H9 (cell line): Measurements from ENCODE around the gene DOCK9. TPM values are rescaled to one million over a fixed set of nuclear protein-coding genes. Genes with fewer than 3 reads are reported as not detected.

ENCODE experiments used
- DNase-seq: peaks from one replicate; pipeline ENCODE4 v3.0.0-alpha.2; 2017
- H2AFZ ChIP-seq: one replicate; pipeline ENCODE4 v1.6.1; 2013; ENCODE audit warnings: mild to moderate bottlenecking, low read length, control low read depth, moderate library complexity
- H2AK5ac ChIP-seq: 2 replicates; pipeline ENCODE4 v1.6.1; 2013; ENCODE audit warnings: low read length, control low read depth, mixed read lengths; ENCODE audit not compliant: insufficient read length
- H2BK120ac ChIP-seq: one replicate; pipeline ENCODE4 v1.6.1; 2013; ENCODE audit warnings: low read depth, mild to moderate bottlenecking, low read length, control low read depth, inconsistent platforms; ENCODE audit not compliant: poor library complexity, severe bottlenecking
- H2BK12ac ChIP-seq: 2 replicates; pipeline ENCODE4 v1.6.1; 2013; ENCODE audit warnings: low read length, control low read depth, mixed read lengths, low read depth; ENCODE audit not compliant: insufficient read length
- H2BK15ac ChIP-seq: 2 replicates; pipeline ENCODE4 v1.6.1; 2013; ENCODE audit warnings: low read depth, low read length, control low read depth
- H2BK20ac ChIP-seq: one replicate; pipeline ENCODE4 v1.6.1; 2013; ENCODE audit warnings: low read depth, mild to moderate bottlenecking, low read length, control low read depth, inconsistent platforms; ENCODE audit not compliant: poor library complexity, severe bottlenecking
- H2BK5ac ChIP-seq: 2 replicates; pipeline ENCODE4 v1.6.1; 2013; ENCODE audit warnings: low read length, control low read depth, mixed read lengths; ENCODE audit not compliant: insufficient read length
- H3K14ac ChIP-seq: 2 replicates; pipeline ENCODE4 v1.6.1; 2013; ENCODE audit warnings: low read length, control low read depth; ENCODE audit not compliant: insufficient read depth
- H3K18ac ChIP-seq: 2 replicates; pipeline ENCODE4 v1.6.1; 2013; ENCODE audit warnings: low read depth, mild to moderate bottlenecking, mixed read lengths, low read length, control low read depth; ENCODE audit not compliant: insufficient read length
- H3K23ac ChIP-seq: 2 replicates; pipeline ENCODE4 v1.6.1; 2013; ENCODE audit warnings: low read length, control low read depth, mixed read lengths, low read depth; ENCODE audit not compliant: insufficient read length
- H3K23me2 ChIP-seq: 2 replicates; pipeline ENCODE4 v1.6.1; 2013; ENCODE audit warnings: low read depth, mild to moderate bottlenecking, mixed read lengths, low read length, control low read depth; ENCODE audit not compliant: insufficient read length, poor library complexity, severe bottlenecking
- H3K27ac ChIP-seq: 2 replicates; pipeline ENCODE4 v1.5.1; 2013; ENCODE audit warnings: low read length, control low read depth, mixed read lengths, low read depth; ENCODE audit not compliant: insufficient read length
- H3K27me3 ChIP-seq: 2 replicates; pipeline ENCODE4 v1.6.1; 2013; ENCODE audit warnings: low read length, control low read depth, inconsistent platforms; ENCODE audit not compliant: insufficient read depth
- H3K4ac ChIP-seq: 2 replicates; pipeline ENCODE4 v1.6.1; 2013; ENCODE audit warnings: low read depth, mild to moderate bottlenecking, control low read depth, inconsistent platforms, low read length, moderate library complexity
- H3K4me1 ChIP-seq: 2 replicates; pipeline ENCODE4 v1.6.1; 2013; ENCODE audit warnings: low read length, control low read depth, inconsistent platforms; ENCODE audit not compliant: insufficient read depth
- H3K4me2 ChIP-seq: 2 replicates; pipeline ENCODE4 v1.6.1; 2013; ENCODE audit warnings: low read length, control low read depth, mixed read lengths; ENCODE audit not compliant: insufficient read length, insufficient read depth
- H3K56ac ChIP-seq: 2 replicates; pipeline ENCODE4 v1.6.1; 2013; ENCODE audit warnings: low read depth, mild to moderate bottlenecking, mixed read lengths, low read length, control low read depth; ENCODE audit not compliant: insufficient read length
- H3K79me1 ChIP-seq: 2 replicates; pipeline ENCODE4 v1.6.1; 2013; ENCODE audit warnings: low read depth, mild to moderate bottlenecking, moderate library complexity, low read length, control low read depth, inconsistent platforms; ENCODE audit not compliant: insufficient read depth, poor library complexity, severe bottlenecking
- H3K79me2 ChIP-seq: 2 replicates; pipeline ENCODE4 v1.6.1; 2013; ENCODE audit warnings: low read length, control low read depth, inconsistent platforms; ENCODE audit not compliant: insufficient read depth
- H3K9ac ChIP-seq: 2 replicates; pipeline ENCODE4 v1.6.1; 2013; ENCODE audit warnings: low read length, control low read depth, mixed read lengths; ENCODE audit not compliant: insufficient read length; ENCODE audit errors: extremely low read depth
- H3K9me3 ChIP-seq: one replicate; pipeline ENCODE4 v1.6.1; 2013; ENCODE audit warnings: low read depth, low read length, inconsistent platforms; ENCODE audit not compliant: control insufficient read depth
- H3T11ph ChIP-seq: one replicate; pipeline ENCODE4 v1.6.1; 2013; ENCODE audit warnings: mild to moderate bottlenecking, low read length, control low read depth, inconsistent platforms
- H4K20me1 ChIP-seq: one replicate; pipeline ENCODE4 v1.6.1; 2013; ENCODE audit not compliant: control insufficient read depth, insufficient read length, insufficient read depth
- H4K5ac ChIP-seq: 2 replicates; pipeline ENCODE4 v1.6.1; 2013; ENCODE audit warnings: low read depth, mild to moderate bottlenecking, mixed read lengths, low read length, control low read depth; ENCODE audit not compliant: insufficient read length
- H4K8ac ChIP-seq: replicated peaks from 2 replicates; pipeline ENCODE4 v1.6.1; 2013; ENCODE audit warnings: low read length, control low read depth, mixed read lengths, low read depth; ENCODE audit not compliant: insufficient read length
- H4K91ac ChIP-seq: 2 replicates; pipeline ENCODE4 v1.6.1; 2013; ENCODE audit warnings: low read depth, mild to moderate bottlenecking, moderate library complexity, mixed read lengths, low read length, control low read depth; ENCODE audit not compliant: insufficient read length
- H3K27ac Mint-ChIP-seq, 3 experiments: 2 replicates in 2 of 3; 3 replicates in 1 of 3; pipeline ENCODE4 v1.8.0; 2020 to 2021; ENCODE audit warnings: mixed read lengths in 3 of 3, mild to moderate bottlenecking in 1 of 3, moderate library complexity in 1 of 3
- H3K27me3 Mint-ChIP-seq: 2 replicates; pipeline ENCODE4 v1.8.0; 2021; ENCODE audit warnings: low read depth, mild to moderate bottlenecking, moderate library complexity, mixed read lengths
- H3K36me3 Mint-ChIP-seq, 3 experiments: 2 replicates in 2 of 3; 3 replicates in 1 of 3; pipeline ENCODE4 v1.8.0; 2020 to 2021; ENCODE audit warnings: low read depth in 3 of 3, mixed read lengths in 3 of 3; ENCODE audit not compliant: insufficient read depth in 1 of 3
- H3K4me1 Mint-ChIP-seq, 2 experiments: 2 replicates each; pipeline ENCODE4 v1.8.0; 2020; ENCODE audit warnings: mixed read lengths in 2 of 2
- H3K4me3 Mint-ChIP-seq, 2 experiments: 2 replicates in 1 of 2; 3 replicates in 1 of 2; pipeline ENCODE4 v1.8.0; 2020 to 2021; ENCODE audit warnings: mild to moderate bottlenecking in 2 of 2, mixed read lengths in 2 of 2, moderate library complexity in 1 of 2
- H3K9me3 Mint-ChIP-seq, 2 experiments: 2 replicates in 1 of 2; 3 replicates in 1 of 2; pipeline ENCODE4 v1.8.0; 2020; ENCODE audit warnings: mild to moderate bottlenecking in 2 of 2, mixed read lengths in 2 of 2, moderate library complexity in 1 of 2
- CTCF ChIP-seq: fragments of 200-600 bp; sonication (generic); conservative IDR thresholded peaks from 3 replicates; pipeline ENCODE4 v1.8.0; 2021; ENCODE audit warnings: antibody characterized with exemption, mild to moderate bottlenecking
- WGBS: extraction: QIAGEN DNeasy Blood & Tissue Kit; methylation state at CpG from one replicate; pipeline ENCODE4 v1.1.7; 2013; ENCODE audit warnings: missing lambda C conversion rate, low lambda C conversion rate, mixed read lengths; ENCODE audit not compliant: insufficient read length; ENCODE audit errors: extremely low coverage; 5-methylcytosine and 5-hydroxymethylcytosine counted together
- total RNA-seq: library from RNA; stranded (reverse); gene quantifications from 2 replicates; pipeline ENCODE4 v1.2.1, GENCODE V29; 2021

The DOCK9 gene
- total RNA-seq, 1 experiment from 2014 or later: 23.0 TPM

- Mint-ChIP-seq H3K36me3 (peaks cover 2 to 6% (median 3%) of the 10 kb centered on the region in 3 experiments; a peak in 6 of 7 replicates), H3K4me1 (peaks cover 30 to 31% of the 10 kb centered on the region in 2 experiments), H3K27me3 (no peaks in the 10 kb centered on the region), H3K27ac (peak overlapping the region in 2 of 3 experiments; percentile 8 to 89; a peak in 2 of 7 replicates), H3K9me3 (peaks cover 0 to 3% of the 10 kb centered on the region in 2 experiments; a peak in 1 of 5 replicates), H3K4me3 (no peak overlapping the region)
- Histone ChIP-seq H3K14ac (no peak overlapping the region), H3K27me3 (no peaks in the 10 kb centered on the region), H4K8ac (no peak overlapping the region), H4K20me1 (no peaks in the 10 kb centered on the region), H2AFZ (no peak overlapping the region), H3K4me1 (peaks cover 3% of the 10 kb centered on the region; the same call in 1 of the 2 replicates), H3K9me3 (no peaks in the 10 kb centered on the region), H4K91ac (no peak overlapping the region), H2AK5ac (no peak overlapping the region), H3K27ac (no peak overlapping the region), H2BK20ac (no peak overlapping the region), H2BK12ac (no peak overlapping the region), H3K4me2 (no peak overlapping the region), H3K4ac (no peak overlapping the region), H3K79me1 (no peaks in the 10 kb centered on the region), H2BK5ac (no peak overlapping the region), H3K18ac (no peak overlapping the region), H3K9ac (no peak overlapping the region), H3K56ac (no peak overlapping the region), H3K23ac (no peak overlapping the region), H2BK15ac (no peak overlapping the region), H3T11ph (no peak overlapping the region), H2BK120ac (no peak overlapping the region), H4K5ac (no peak overlapping the region), H3K79me2 (no peaks in the 10 kb centered on the region), H3K23me2 (no peaks in the 10 kb centered on the region)
- DNase-seq: no peak
- TF ChIP-seq CTCF: no peak
- WGBS: no CpG with 5 or more reads among the region's 5 CpGs
These were observed 38.1 kb downstream of the DOCK9 start for GRCh38 chr13:98939660-98940191.
